ENCODE results near the gene TBC1D1.

- TF ChIP-seq POLR2A (IDR thresholded peaks at IDR 0.05) = no peak
- TF ChIP-seq CTCF (IDR thresholded peaks at IDR 0.05 in 4 of 5, conservative IDR thresholded peaks at IDR 0.05 in 1 of 5) = no peak
Measured at GRCh38 chr4:38008571-38009021, 117.7 kb downstream of the TBC1D1 start.
